AG08396 (cell line): ENCODE measurements around the gene NLRP2B.
"Not testable (repeated sequence)": the region's sequence is repeated elsewhere in the genome, so short reads cannot be mapped to it uniquely, and the experiment has no call there.

ENCODE experiments used
- DNase-seq: peaks from one replicate; pipeline ENCODE4 v3.0.0; 2012; ENCODE audit warnings: low spot score, mixed read lengths

The NLRP2B gene

GRCh38 chrX:57680160-57680559, at the start of gene NLRP2B:
Gene NLRP2B, minus strand, starts transcription at chrX:57680260.
- DNase-seq: no peak

- DNase-seq: not testable (repeated sequence)
These were observed 45.9 kb upstream of the NLRP2B start for GRCh38 chrX:57725995-57726394.

DNA sequence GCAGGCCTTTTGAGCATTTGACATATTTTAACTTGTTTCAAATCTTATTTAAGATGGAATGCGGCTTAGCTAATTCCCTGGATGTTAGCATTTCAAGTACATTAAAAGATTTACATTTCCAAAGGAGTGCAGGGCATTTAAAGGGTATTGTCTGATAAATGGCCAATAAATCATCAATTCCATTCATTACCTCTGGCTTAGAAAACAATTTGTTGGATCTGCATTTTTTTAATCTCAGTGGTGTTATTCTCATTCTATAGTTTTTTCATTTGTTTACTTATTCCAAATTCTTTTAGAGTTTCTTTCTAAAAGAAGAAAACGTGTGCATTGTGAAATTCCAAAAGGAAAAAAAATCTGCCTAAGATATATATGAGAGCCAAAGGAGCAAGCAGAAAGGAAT, 1.3 kb upstream of the NLRP2B start:
- DNase-seq: no peak

- no peak for DNase-seq
These were observed 1.2 kb downstream of the NLRP2B start for GRCh38 chrX:57678686-57679428.

- DNase-seq: no peak
These were observed 2.8 kb downstream of the NLRP2B start for GRCh38 chrX:57677132-57677858.

DNA sequence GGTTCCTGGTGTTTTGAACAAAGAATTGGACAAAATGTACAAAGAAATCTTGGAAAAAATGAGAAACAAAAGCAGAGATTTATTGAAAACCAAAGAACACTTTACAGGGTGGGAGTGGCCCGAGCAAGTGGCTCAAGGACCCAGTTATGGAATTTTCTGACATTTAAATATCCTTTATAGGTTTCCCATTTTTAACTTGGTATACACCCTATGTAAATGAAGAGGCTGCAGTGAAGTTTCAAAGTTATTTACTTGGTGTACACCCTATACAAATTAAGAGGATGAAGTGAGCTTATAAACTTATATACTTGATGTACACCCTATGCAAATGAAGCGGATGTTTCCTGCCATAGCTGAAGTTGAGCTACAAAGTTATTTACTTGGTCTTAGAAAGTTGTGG, 4.7 kb downstream of the NLRP2B start:
- no peak for DNase-seq

- DNase-seq: no peak
These were observed 5.2 kb downstream of the NLRP2B start for GRCh38 chrX:57674861-57675260.

DNA sequence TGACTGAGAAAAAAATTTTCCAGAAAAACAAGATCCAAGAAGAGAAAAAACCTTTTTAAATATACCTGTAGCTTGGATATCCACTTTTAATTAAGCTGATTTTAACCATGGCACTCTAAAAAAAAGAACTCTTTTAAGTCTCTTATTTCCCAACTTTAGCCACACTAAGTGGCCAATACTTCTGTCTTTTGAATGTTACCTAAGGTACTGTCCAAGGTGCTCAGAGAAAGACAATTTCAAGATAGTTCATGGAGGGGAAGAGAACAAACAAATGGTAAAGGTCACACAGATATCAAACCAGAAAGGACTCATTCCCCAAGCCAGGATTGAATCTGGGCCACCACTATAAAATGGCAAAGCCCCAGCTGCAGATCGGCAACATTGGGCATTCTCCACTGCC, 10.1 kb downstream of the NLRP2B start:
- no peak for DNase-seq

GRCh38 chrX:57667010-57667409, 13.1 kb downstream of the NLRP2B start:
- DNase-seq: no peak

DNA sequence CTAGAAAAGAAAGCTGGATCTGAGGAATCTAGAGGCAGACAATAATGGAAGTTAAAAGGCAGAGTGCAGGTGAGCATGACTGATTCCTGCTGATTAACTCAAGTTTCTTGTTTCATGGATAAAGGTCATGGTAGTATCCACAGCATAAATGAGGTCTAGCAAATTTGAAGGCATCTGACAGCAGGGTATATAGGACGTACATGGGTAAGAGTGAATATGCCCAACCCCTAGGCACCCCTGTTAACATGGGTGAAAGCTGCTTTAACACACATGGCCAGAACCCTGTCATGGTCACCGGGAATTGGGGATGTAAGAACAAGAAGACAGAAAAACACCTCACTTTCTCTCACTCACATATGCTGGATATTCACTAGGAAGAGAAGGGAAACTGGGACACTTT, 25.0 kb downstream of the NLRP2B start:
- DNase-seq: no peak

DNA sequence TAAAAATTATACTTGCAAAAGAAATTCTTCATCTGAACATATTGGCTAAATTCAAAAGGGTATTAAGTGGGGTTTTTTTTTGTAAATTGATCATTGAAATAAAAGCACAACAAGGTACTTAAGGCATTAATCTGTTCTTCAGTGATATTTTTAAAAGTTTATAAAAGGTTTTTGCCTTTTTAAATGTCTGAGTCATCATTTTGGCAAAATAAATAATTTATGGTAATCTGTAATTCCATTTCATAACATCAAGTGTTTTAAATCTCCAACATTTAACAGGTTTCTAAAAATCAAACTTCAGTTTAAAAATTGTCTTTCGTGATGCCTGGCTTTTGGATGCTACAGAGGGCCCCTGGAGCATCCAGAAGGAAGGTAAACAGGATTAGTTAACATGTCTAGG, 27.4 kb downstream of the NLRP2B start:
- DNase-seq: no peak

GRCh38 chrX:57651169-57651919, 28.7 kb downstream of the NLRP2B start:
- DNase-seq: no peak

GRCh38 chrX:57647020-57647419, 33.0 kb downstream of the NLRP2B start:
- DNase-seq: no peak

DNA sequence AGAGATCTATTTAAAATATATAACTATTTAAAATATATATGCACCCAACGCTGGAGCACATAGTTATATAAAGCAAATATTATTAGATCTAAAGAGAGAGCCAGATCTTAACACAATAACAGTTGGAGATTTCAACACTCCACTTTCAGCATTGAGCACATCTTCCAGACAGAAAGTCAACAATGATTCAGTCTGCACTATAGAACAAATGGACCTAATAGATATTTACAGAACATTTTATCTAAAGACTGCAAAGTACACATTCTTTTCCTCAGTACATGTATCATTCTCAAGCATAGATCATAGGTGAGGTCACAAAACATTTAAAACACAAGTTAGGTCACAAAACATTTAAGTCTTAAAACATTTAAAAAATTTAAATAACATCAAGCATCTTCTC, 36.4 kb downstream of the NLRP2B start:
- DNase-seq: no peak

DNA sequence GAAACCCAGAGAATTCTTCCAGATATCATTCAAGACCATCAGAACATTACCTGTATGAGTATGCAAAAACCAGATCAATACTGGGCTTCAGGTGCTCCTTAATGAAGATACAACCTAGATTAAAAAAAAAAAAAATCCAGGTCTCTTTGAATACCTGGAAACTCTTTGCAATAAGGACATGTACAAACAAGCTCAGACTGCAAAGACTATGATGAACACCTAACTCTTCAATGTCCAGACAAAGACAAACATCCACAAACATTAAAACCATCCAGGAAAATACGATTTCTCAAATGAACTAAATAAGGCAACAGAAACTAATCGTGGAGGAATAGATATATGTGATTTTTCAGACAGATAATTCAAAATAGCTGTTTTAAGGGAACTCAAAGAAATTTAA, 38.7 kb downstream of the NLRP2B start:
- DNase-seq: no peak

DNA sequence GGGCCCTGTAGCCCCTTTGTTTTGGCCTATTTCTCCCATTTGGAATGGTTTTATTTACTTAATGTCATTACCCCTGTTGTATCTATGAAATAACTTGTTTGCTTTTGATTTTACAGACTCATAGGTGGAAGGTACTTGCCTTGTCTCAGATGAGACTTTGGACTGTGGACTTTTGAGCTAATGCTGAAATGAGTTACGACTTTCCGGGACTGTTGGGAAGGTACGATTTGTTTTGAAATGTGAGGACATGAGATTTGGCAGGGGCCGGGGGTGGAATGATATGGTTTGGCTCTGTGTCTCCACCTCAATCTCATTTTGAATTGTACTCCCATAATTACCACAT, 39.4 kb downstream of the NLRP2B start:
- DNase-seq: no peak

DNA sequence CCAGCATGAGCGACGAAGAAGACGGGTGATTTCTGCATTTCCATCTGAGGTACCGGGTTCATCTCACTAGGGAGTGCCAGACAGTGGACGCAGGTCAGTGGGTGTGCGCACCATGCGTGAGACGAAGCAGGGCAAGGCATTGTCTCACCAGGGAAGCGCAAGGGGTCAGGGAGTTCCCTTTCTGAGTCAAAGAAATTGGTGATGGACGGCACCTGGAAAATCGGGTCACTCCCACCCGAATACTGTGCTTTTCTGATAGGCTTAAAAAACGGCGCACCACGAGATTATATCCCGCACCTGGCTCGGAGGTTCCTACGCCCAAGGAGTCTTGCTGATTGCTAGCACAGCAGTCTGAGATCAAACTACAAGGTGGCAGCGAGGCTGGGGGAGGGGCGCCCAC, 50.6 kb downstream of the NLRP2B start:
- not testable (repeated sequence) for DNase-seq
